GM21825 (cell line): Measurements from ENCODE around the gene SDHAF2.
"Not testable (repeated sequence)": the region's sequence is repeated elsewhere in the genome, so short reads cannot be mapped to it uniquely, and the experiment has no call there.

Experiments
- ATAC-seq: cut with Tn5 transposase; IDR thresholded peaks from one replicate; pipeline ENCODE4 v1.9.1; 2021; ENCODE audit warnings: mild to moderate bottlenecking, moderate library complexity; ENCODE audit not compliant: unreplicated experiment

The SDHAF2 gene

DNA sequence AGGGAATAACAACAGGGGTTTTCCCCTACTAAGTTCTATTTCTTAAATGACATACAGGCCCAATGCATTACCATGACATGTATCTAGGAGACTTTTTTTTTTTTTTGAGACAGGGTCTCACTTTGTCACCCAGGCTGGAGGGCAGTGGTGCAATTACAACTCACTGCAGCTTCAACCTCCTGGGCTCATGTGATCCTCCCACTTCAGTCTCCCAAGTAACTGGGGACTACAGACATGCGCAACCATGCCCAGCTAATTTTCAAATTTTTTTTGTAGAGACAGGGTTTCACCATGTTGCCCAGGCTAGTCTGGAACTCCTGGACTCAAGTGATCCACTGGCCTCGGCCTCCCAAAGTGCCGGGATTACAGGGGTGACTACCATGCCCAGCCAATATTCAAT, 7.7 kb upstream of the SDHAF2 start:
- no peak for ATAC-seq

DNA sequence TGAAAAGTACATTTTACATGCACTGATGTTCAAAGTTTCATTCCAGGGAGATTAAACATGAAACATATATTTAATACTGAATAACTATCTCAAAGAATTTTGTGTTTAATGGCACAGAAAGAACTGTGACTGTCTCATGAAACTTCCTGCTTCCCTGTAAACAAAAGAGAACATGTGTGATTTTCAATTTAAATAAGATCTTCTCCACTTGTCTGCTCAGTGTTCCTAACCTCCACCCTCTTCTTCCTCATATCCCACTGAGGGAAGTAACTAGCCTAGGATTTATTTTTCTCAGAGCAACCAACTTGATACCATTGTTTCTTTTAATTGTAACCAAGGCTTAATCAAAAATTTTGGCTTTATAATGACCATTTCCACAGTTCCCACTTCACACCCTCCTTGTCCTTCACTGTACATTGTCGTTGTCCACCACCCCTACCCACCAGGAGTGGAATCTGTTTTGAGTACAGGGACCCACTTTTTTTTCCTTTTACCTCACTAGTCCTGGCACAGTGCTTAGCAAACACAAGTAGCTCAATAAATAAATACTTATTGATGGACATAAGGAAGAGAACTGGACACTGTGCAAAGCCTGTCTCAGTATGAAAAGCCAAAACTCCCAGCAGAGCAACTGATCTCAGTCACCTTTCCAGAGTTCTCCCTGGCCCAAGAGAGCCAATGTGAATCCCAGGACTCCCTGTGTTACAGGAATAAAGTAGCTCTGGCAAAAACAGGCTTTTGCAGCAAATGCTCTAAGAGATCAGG, 4.4 kb upstream of the SDHAF2 start:
- ATAC-seq: no peak

- peak; percentile 52 for ATAC-seq
Measured at GRCh38 chr11:61429346-61429690, 606 bp upstream of the SDHAF2 start.

- not testable (repeated sequence) for ATAC-seq
Measured at GRCh38 chr11:61430839-61431238, 915 bp downstream of the SDHAF2 start.

GRCh38 chr11:61437496-61437895, 7.6 kb downstream of the SDHAF2 start:
- ATAC-seq: no peak

DNA sequence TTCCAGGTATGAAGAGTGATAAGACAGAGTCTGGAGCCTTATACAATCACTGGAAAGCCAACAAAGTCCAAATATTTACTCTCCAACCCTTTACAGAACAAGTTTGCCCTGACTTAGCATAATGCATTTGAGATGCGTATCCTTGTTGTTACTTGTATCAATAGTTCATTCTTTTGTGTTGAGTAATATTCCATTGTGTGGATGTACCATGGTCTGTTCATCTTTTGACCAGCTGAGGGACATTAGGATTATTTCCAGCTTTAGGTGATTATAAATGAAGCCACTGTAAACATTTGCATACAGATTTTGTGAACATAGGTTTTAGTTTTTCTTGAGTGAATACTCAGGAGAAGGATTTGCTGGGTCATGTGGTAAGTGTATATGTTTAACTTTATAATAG, 9.7 kb downstream of the SDHAF2 start:
- ATAC-seq: no peak

DNA sequence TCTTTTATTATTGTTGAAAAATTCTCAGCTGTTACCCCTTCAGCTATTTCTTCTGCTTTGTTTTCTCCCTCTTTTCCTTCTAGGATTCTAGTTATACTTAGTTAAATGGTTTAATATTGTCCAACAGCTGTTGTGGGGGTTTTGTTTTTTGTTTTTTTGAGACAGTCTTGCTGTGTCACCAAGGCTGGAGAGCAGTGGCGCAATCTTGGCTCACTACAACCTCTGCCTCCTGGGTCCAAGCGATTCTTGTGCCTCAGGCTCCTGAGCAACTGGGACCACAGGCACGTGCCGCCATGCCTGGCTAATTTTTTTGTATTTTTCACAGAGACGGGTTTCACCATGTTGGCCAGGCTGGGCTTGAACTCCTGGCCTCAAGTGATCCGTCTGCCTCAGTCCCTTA, 12.7 kb downstream of the SDHAF2 start:
- no peak for ATAC-seq

GRCh38 chr11:61445516-61445915, 15.6 kb downstream of the SDHAF2 start:
- ATAC-seq: no peak

DNA sequence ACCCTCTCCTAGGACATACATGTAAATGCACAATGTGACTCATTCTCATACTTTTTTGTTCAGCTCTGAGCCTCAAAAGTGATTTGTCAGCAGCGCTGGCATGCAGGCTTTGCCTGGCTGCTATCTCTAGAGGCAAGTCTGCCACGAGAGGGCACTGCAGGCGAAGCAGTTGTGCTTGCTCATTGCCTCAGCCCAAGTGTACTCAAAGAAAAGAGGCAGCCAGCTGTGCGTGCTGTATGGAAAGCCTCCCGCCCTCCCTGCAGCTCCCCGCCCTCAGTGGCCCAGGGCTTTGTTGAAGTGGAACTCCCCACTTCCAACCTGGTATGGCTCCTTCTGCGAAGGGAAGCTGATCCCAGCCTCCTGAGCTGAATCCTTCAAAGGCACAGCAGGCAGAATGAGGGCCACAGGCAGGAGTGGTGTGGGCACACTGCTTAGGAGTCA, 16.3 kb downstream of the SDHAF2 start:
- ATAC-seq: peak; percentile 64

- ATAC-seq: no peak
Measured at GRCh38 chr11:61447601-61448551, 18.0 kb downstream of the SDHAF2 start.

GRCh38 chr11:61448552-61448927, 18.6 kb downstream of the SDHAF2 start:
- ATAC-seq: no peak

DNA sequence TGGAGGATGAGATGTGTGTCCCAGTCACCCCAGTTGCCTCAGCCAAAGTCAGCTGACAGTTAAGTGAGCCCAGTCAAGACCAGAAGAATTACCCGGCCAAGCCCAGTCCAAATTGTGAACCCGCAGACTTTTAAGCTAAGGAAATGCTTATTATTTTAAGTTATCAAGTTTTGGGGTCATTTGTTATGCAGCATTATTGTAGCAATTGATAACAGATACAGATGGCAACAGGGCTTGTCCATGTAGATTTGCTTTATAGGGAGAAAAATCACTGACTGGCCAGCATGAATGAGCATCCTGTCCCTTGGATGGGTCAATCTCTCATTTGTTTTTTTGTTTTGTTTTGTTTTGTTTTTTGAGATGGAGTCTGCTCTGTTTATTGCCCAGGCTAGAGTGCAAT, 22.9 kb downstream of the SDHAF2 start:
- no peak for ATAC-seq

- no peak for ATAC-seq
Measured at GRCh38 chr11:61453695-61454094, 23.8 kb downstream of the SDHAF2 start.

GRCh38 chr11:61454520-61454919, 24.6 kb downstream of the SDHAF2 start:
- ATAC-seq: no peak

GRCh38 chr11:61460474-61460881, 30.6 kb downstream of the SDHAF2 start:
- no peak for ATAC-seq

GRCh38 chr11:61460986-61461385, 31.1 kb downstream of the SDHAF2 start:
- ATAC-seq: no peak

DNA sequence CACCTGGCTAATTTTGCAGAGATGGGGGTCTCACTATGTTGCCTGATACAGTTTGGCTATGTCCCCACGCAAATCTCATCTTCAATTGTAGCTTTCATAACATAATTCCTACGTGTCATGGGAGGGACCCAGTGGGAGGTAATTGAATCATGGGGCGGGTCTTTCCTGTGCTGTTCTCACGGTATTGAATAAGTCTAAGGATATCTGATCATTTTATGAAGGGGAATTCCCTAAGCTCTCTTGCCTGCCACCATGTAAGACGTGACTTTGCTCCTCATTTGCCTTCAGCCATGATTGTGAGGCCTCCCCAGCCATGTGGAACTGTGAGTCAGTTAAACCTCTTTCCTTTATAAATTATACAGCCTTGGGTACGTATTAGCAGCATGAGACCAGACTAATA, 37.7 kb downstream of the SDHAF2 start:
- ATAC-seq: not testable (repeated sequence)

DNA sequence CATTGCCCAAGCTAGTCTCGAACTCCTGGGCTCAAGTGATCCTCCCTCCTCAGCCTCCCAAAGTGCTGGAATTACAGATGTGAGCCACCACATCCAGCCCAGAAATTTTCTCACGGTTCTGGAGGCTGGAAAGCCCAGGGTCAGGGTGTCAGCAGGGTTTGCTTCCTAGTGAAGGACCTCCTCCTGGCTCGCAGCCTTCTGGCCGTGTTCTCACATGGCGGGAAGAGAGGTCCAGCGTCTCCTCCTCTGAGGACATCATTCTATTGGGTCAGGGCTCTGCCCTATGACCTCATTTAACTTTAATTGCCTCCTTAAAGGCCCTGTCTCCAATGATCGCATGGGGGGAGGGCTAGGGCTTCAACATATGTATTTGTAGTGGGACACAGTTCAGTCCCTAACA, 38.1 kb downstream of the SDHAF2 start:
- no peak for ATAC-seq

DNA sequence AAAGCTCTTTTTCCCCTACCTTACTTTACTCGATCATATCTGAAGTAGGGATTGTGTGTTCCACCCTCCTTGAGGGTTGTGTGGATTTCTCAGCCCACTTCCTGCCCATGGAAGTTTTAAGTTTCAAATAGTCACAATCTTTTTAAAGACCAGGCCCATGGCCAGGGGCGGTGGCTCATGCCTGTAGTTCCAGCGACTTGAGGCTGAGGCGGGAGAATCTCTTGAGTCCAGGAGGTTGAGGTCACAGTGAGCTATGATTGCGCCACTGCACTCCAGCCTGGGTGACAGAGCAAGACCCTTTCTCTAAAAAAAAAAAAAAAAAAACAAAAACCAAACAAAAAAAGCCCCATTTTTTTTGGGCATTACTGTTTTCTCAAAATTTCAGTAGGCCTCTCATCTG, 42.4 kb downstream of the SDHAF2 start:
- no peak for ATAC-seq

DNA sequence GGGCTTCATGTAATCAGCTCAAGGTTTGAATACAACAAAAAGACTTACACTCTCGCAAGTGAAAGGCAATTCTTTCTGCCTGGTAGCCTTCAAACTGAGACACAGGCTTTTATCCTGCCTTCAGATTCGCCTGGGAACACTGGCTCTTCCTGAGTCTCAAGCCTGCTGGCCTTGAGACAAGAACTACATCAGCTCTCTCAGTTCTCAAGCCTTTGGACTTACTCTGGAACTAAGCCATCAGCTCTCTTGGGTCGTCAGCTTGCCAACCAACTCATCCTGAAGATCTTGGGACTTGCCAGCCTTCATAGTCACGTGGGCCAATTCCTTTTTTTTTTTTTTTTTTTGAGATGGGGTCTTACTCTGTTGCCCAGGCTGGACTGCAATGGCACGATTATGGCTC, 42.9 kb downstream of the SDHAF2 start:
- ATAC-seq: no peak

GRCh38 chr11:61473370-61474012, 43.6 kb downstream of the SDHAF2 start:
- ATAC-seq: no peak
